Endothelial cell of umbilical vein (primary cell): ENCODE results near the gene TTYH2. TPM values are rescaled to one million over a fixed set of nuclear protein-coding genes. Genes with fewer than 3 reads are reported as not detected.

Experiments
- BruUV-seq: library from RNA; stranded (reverse); fragments of 400-500 nt; replicated peaks from 2 replicates; lab custom pipeline; 2021; lab: Mats Ljungman, UMichigan
- CTCF ChIA-PET: fragments of 300-600, 350-600 bp; sonication (Branson Sonifier 250); formaldehyde crosslinking; loops from one replicate; lab custom pipeline; 2021; ENCODE audit warnings: antibody characterized with exemption, inconsistent platforms; lab: Charles Lee
- POLR2A ChIA-PET: fragments of 300-600, 350-600 bp; sonication (Branson Sonifier 250); formaldehyde crosslinking; loops from one replicate; lab custom pipeline; 2021; ENCODE audit warnings: antibody characterized with exemption, inconsistent platforms; lab: Charles Lee
- DNase-seq: peaks from one replicate; pipeline ENCODE4 v3.0.0-alpha.2; 2011; ENCODE audit warnings: low read depth, low spot score
- FAIRE-seq: peaks from 2 replicates; lab custom pipeline; 2011; peaks lifted over from hg19 to GRCh38; lab: Jason Lieb, UNC
- H2AFZ ChIP-seq: 2 replicates; pipeline ENCODE4 v1.6.0; 2012; ENCODE audit warnings: low read depth, low read length, control low read depth, inconsistent platforms
- H3K27ac ChIP-seq: 2 replicates; pipeline ENCODE4 v1.5.1; 2011; ENCODE audit warnings: low read depth, mild to moderate bottlenecking, control low read depth, low read length, moderate library complexity; ENCODE audit not compliant: insufficient read depth
- H3K27me3 ChIP-seq, 2 experiments: 2 replicates each; pipeline versions ENCODE4 v1.6.0 to v1.6.1; 2011; ENCODE audit warnings: low read length in 2 of 2, mixed read lengths in 1 of 2; ENCODE audit not compliant: control insufficient read depth in 2 of 2, insufficient read depth in 2 of 2
- H3K36me3 ChIP-seq, 2 experiments: 2 replicates in 1 of 2; 3 replicates in 1 of 2; pipeline ENCODE4 v1.5.1; 2011; ENCODE audit warnings: low read length in 2 of 2, mild to moderate bottlenecking in 1 of 2, moderate library complexity in 1 of 2; ENCODE audit not compliant: control insufficient read depth in 2 of 2, insufficient read depth in 2 of 2; ENCODE audit errors: extremely low read depth in 1 of 2
- H3K4me1 ChIP-seq: 3 replicates; pipeline ENCODE4 v1.5.1; 2011; ENCODE audit warnings: mild to moderate bottlenecking, low read length; ENCODE audit not compliant: control insufficient read depth, insufficient read depth; ENCODE audit errors: extremely low read depth
- H3K4me2 ChIP-seq: 2 replicates; pipeline ENCODE4 v1.6.1; 2011; ENCODE audit warnings: low read length, control low read depth, mixed read lengths; ENCODE audit not compliant: insufficient read depth
- H3K4me3 ChIP-seq, 3 experiments: fragments of 200-600 bp in 1 of 3; sonication (generic), shearing (Covaris generic) in 1 of 3; replicated peaks in 1 of 3; 2 replicates each; pipeline ENCODE4 v1.5.1; 2011 to 2016; ENCODE audit warnings: control low read depth in 3 of 3, low read length in 3 of 3, mild to moderate bottlenecking in 2 of 3, inconsistent platforms in 1 of 3, low read depth in 1 of 3, moderate library complexity in 1 of 3; ENCODE audit not compliant: insufficient read depth in 1 of 3
- H3K79me2 ChIP-seq: 2 replicates; pipeline ENCODE4 v1.6.0; 2012; ENCODE audit warnings: low read length, inconsistent platforms; ENCODE audit not compliant: control insufficient read depth, insufficient read depth
- H3K9ac ChIP-seq: replicated peaks from 2 replicates; pipeline ENCODE3; 2011; ENCODE audit warnings: low read length, control low read depth; ENCODE audit not compliant: insufficient read depth; ENCODE audit errors: extremely low read depth
- H3K9me1 ChIP-seq: replicated peaks from 3 replicates; pipeline ENCODE4 v1.6.0; 2011; ENCODE audit warnings: mild to moderate bottlenecking, low read length; ENCODE audit not compliant: control insufficient read depth, insufficient read depth; ENCODE audit errors: extremely low read depth
- H3K9me3 ChIP-seq: replicated peaks from 2 replicates; pipeline ENCODE4 v1.5.1; 2012; ENCODE audit warnings: low read length, inconsistent platforms; ENCODE audit not compliant: control insufficient read depth, insufficient read depth
- H4K20me1 ChIP-seq: replicated peaks from 2 replicates; pipeline ENCODE3; 2011; ENCODE audit warnings: mild to moderate bottlenecking, low read length; ENCODE audit not compliant: control insufficient read depth, insufficient read depth; ENCODE audit errors: extremely low read depth
- CTCF ChIP-seq, 2 donors: IDR thresholded peaks; 1 replicate in 1 of 2; 2 replicates in 1 of 2; pipeline ENCODE4 v1.5.1; 2011; ENCODE audit warnings: low read length in 2 of 2, mild to moderate bottlenecking in 2 of 2, moderate library complexity in 2 of 2, control low read depth in 1 of 2, inconsistent platforms in 1 of 2, low read depth in 1 of 2; ENCODE audit not compliant: insufficient read depth in 1 of 2; ENCODE audit errors: extremely low read depth in 1 of 2
- EZH2 ChIP-seq: IDR thresholded peaks from 2 replicates; pipeline ENCODE4 v1.6.1; 2012; ENCODE audit warnings: borderline replicate concordance, low read depth, mild to moderate bottlenecking, moderate library complexity, low read length, inconsistent platforms; ENCODE audit not compliant: severe bottlenecking
- FOS ChIP-seq: IDR thresholded peaks from 2 replicates; pipeline ENCODE4 v1.6.1; 2011; ENCODE audit warnings: mild to moderate bottlenecking, low read length, moderate library complexity, borderline replicate concordance; ENCODE audit not compliant: insufficient read depth
- GATA2 ChIP-seq: IDR thresholded peaks from 2 replicates; pipeline ENCODE4 v1.7.0; 2011; ENCODE audit warnings: low read depth, mild to moderate bottlenecking, moderate library complexity, mixed read lengths, low read length; ENCODE audit not compliant: insufficient read length, insufficient read depth
- JUN ChIP-seq: IDR thresholded peaks from 2 replicates; pipeline ENCODE4 v1.6.1; 2011; ENCODE audit warnings: borderline replicate concordance, low read depth; ENCODE audit not compliant: insufficient read length, insufficient read depth
- MAX ChIP-seq: IDR thresholded peaks from 2 replicates; pipeline ENCODE4 v1.6.1; 2011; ENCODE audit not compliant: insufficient read depth, insufficient read length
- dilution Hi-C: fragments of 300-500 bp; cut with MboI; formaldehyde crosslinking; loops from one replicate; pipeline ENCODE4 v1.15.0; 2019; ENCODE audit warnings: low sequenced_read_pairs; ENCODE audit not compliant: extremely low pct_ligation_motif_present
- intact Hi-C: fragments of 100-400 bp; cut with micrococcal nuclease; formaldehyde crosslinking; loops from one replicate; pipeline ENCODE4 v1.10.0; 2022
- polyA plus RNA-seq, 4 experiments: library from polyadenylated mRNA; depleted of rRNA in 3 of 4; stranded (reverse) in 3 of 4; unstranded in 1 of 4; fragments of >200 nt; gene quantifications; 2 replicates each; pipeline versions ENCODE4 v1.2.1 to v1.2.3, GENCODE V29; 2011 to 2012; ENCODE audit warnings: missing spikeins in 1 of 4
- total RNA-seq: library from RNA; stranded (reverse); gene quantifications from 2 replicates; pipeline ENCODE4 v1.2.3, GENCODE V29; 2021

Gene TTYH2
- total and polyA plus RNA-seq, 2 donors (not counting 3 experiments of a cell fraction or from before 2014, with no cell fraction given): 0.75 to 2.0 TPM

GRCh38 chr17:74179576-74179975 lies 33.8 kb upstream of the TTYH2 start:
- H3K4me2 ChIP-seq: no peak overlapping the region
- H4K20me1 ChIP-seq: no peaks in the 10 kb centered on the region
- dilution Hi-C loops: no loop called here
- H2AFZ ChIP-seq: no peak overlapping the region
- H3K9ac ChIP-seq: no peak overlapping the region
- TF ChIP-seq FOS (no peak), GATA2 (no peak), MAX (no peak), CTCF (IDR thresholded peaks at IDR 0.05; ENCODE audit: extremely low read depth in 1 of 2, insufficient read depth in 1 of 2, low read depth in 1 of 2, low read length in 2 of 2) (no peak), JUN (no peak), EZH2 (no peak)
- H3K9me3 ChIP-seq: no peaks in the 10 kb centered on the region
- FAIRE-seq: no peak
- H3K4me1 ChIP-seq: no peaks in the 10 kb centered on the region
- no peaks in the 10 kb centered on the region for H3K27me3 ChIP-seq
- ChIA-PET CTCF (interaction anchor here (2.6 kb wide), 1 partner anchor 1623 kb away, joined by 11 read pairs; no protein-coding TSS in a partner anchor), POLR2A (no interaction called here)
- H3K4me3 ChIP-seq: no peak overlapping the region
- no TSS peak for BruUV-seq
- H3K27ac ChIP-seq: no peak overlapping the region
- H3K9me1 ChIP-seq: no peaks in the 10 kb centered on the region
- no peaks in the 10 kb centered on the region for H3K79me2 ChIP-seq
- no peak for DNase-seq
- no peaks in the 10 kb centered on the region for H3K36me3 ChIP-seq
- intact Hi-C loops: no loop called here
